DOHH2 (cell line): ENCODE results near the gene CNTN5.

ENCODE experiments used
- EZH2phosphoT487 ChIP-seq: fragments of 200-600 bp; sonication (generic); IDR thresholded peaks from 2 replicates; pipeline ENCODE4 v1.6.1; 2017; ENCODE audit warnings: borderline replicate concordance, mild to moderate bottlenecking, antibody characterized with exemption, low read length, moderate library complexity, mixed read lengths
- TF ChIP-seq, protein P1 (sequence below): fragments of 200-600 bp; sonication (generic); IDR thresholded peaks from one replicate; pipeline ENCODE4 v1.5.1; 2014; ENCODE audit warnings: antibody characterized with exemption, mild to moderate bottlenecking, low read depth, low read length; ENCODE audit not compliant: poor library complexity, severe bottlenecking

GRCh38 chr11:99200720-99201119 lies 180.0 kb downstream of the CNTN5 start:
- TF ChIP-seq, protein P1, sequence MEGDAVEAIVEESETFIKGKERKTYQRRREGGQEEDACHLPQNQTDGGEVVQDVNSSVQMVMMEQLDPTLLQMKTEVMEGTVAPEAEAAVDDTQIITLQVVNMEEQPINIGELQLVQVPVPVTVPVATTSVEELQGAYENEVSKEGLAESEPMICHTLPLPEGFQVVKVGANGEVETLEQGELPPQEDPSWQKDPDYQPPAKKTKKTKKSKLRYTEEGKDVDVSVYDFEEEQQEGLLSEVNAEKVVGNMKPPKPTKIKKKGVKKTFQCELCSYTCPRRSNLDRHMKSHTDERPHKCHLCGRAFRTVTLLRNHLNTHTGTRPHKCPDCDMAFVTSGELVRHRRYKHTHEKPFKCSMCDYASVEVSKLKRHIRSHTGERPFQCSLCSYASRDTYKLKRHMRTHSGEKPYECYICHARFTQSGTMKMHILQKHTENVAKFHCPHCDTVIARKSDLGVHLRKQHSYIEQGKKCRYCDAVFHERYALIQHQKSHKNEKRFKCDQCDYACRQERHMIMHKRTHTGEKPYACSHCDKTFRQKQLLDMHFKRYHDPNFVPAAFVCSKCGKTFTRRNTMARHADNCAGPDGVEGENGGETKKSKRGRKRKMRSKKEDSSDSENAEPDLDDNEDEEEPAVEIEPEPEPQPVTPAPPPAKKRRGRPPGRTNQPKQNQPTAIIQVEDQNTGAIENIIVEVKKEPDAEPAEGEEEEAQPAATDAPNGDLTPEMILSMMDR, result no peak
- no peak for TF ChIP-seq EZH2phosphoT487
